ENCODE results near the gene JOSD2.

Gene JOSD2

DNA sequence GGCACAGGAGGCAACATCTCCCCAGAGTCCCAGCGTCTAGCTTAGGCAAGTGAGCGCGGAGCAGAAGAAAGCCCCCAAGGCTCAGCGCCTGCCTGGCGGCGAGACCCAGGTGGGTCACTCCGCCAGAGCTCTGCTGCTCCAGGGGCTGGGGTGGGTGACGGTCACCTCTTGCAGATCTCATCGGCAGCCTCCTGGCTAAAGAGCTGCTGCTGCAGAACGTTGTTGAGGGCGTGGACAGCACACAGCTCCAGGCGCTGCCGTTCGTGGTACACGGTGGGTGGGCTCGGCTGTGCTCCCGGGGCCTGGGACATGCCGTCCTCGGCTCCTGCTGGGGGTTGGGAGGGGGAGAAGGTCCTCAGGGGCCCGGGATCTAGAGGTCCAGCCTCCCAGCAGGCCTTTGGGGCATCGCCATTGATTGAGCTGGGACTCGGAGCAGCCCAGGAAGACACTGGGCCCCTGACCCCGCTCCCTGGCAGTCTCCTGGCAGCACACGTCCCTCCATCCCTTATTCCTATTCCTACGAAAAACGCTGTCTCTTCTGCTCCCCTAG lies 795 bp downstream of the JOSD2 start:
- peak overlapping the region; percentile 80 for H3K4me3 ChIP-seq (ENCODE audit: low read depth, low read length)
- TF ChIP-seq, protein P1, sequence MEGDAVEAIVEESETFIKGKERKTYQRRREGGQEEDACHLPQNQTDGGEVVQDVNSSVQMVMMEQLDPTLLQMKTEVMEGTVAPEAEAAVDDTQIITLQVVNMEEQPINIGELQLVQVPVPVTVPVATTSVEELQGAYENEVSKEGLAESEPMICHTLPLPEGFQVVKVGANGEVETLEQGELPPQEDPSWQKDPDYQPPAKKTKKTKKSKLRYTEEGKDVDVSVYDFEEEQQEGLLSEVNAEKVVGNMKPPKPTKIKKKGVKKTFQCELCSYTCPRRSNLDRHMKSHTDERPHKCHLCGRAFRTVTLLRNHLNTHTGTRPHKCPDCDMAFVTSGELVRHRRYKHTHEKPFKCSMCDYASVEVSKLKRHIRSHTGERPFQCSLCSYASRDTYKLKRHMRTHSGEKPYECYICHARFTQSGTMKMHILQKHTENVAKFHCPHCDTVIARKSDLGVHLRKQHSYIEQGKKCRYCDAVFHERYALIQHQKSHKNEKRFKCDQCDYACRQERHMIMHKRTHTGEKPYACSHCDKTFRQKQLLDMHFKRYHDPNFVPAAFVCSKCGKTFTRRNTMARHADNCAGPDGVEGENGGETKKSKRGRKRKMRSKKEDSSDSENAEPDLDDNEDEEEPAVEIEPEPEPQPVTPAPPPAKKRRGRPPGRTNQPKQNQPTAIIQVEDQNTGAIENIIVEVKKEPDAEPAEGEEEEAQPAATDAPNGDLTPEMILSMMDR (IDR thresholded peaks at IDR 0.05; ENCODE audit: low read depth, low read length, missing control alignments) = no peak
- DNase-seq (ENCODE audit: low read depth) = no peak
- in situ Hi-C loops (cut with HindIII; ENCODE audit: low sequenced_read_pairs) = no loop called here

DNA sequence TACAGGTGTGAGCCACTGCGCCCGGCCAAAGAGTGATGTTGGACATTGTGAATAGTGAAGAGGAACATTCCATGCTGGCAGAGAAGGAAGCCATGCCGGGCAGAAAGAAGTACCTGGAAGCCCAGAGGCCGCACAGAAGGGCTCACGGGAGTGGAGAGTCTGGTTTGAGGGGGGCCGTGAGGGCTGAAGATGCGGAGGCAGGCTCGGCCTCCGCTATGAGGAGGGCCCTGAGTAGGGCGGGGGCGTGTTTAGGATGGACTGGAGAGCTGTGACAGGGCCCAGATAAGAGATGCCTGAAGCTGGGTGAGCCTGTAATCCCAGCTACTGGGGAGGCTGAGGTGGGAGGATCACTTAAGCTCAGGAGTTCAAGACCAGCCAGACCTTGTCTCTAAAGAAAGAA lies 1.6 kb downstream of the JOSD2 start:
- no peak overlapping the region for H3K4me3 ChIP-seq (ENCODE audit: low read depth, low read length)
- TF ChIP-seq, protein P1 (IDR thresholded peaks at IDR 0.05; ENCODE audit: low read depth, low read length, missing control alignments) = no peak
- no peak for DNase-seq (ENCODE audit: low read depth)
- in situ Hi-C loops (cut with HindIII; ENCODE audit: low sequenced_read_pairs) = no loop called here

DNA sequence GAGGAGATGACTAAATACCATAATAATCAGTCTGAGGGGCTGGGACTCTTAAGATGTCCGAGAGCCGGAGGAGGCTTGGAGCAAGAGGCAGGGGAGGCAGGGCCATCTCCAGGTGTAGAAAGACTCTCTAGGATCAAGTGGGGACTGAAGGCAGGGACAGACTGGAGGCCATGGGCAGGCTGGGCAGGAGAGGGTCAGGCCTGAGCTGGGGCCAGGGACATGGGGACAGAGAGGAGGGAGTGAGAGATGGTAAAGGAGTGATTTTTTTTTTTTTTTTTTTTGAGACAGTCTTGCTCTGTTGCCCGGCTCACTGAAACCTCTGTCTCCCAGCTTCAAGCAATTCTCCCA lies 2.2 kb downstream of the JOSD2 start:
- H3K4me3 ChIP-seq (ENCODE audit: low read depth, low read length) = no peak overlapping the region
- DNase-seq (ENCODE audit: low read depth) = no peak
- in situ Hi-C loops (cut with HindIII; ENCODE audit: low sequenced_read_pairs) = no loop called here
- TF ChIP-seq, protein P1 (IDR thresholded peaks at IDR 0.05; ENCODE audit: low read depth, low read length, missing control alignments) = no peak

DNA sequence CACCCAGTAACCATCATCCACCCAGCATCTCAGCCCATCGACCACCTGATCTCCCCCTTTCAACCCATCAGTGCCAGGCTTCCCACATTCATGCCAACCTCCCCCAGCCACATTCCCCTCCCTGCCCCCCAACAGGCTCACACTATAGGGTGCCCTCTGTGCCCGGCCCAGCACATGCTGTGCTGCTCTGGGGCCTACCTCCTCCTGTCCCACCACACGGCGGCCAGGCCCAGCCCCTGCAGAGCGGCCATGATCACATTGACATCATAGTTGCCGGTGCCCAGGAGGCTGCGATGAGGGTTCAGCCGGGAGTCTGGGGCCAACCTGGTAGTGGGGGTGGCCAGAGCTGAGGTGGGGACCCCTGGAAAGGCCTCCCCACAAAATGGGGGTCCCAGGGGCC lies 3.6 kb downstream of the JOSD2 start:
- H3K4me3 ChIP-seq (ENCODE audit: low read depth, low read length) = no peak overlapping the region
- in situ Hi-C loops (cut with HindIII; ENCODE audit: low sequenced_read_pairs) = no loop called here
- no peak for DNase-seq (ENCODE audit: low read depth)
- TF ChIP-seq, protein P1 (IDR thresholded peaks at IDR 0.05; ENCODE audit: low read depth, low read length, missing control alignments) = no peak

DNA sequence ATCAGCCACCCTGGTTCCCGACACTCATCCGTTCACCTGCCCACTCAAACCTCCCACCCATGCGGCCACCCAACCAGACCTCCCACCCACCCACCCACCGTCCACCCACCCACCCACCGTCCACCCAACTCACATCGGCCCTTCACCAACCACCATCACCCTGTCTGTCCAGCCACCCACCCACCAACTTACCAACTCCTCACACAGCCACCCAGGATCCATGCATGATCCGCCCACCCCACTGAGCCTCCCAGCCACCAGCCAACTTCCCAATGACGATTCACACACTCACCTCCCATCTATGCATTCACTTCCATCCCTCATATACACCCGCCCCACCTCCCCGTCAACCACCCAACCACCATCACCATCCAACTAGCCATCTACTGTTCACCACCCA lies 4.3 kb downstream of the JOSD2 start:
- H3K4me3 ChIP-seq (ENCODE audit: low read depth, low read length) = no peak overlapping the region
- TF ChIP-seq, protein P1 (IDR thresholded peaks at IDR 0.05; ENCODE audit: low read depth, low read length, missing control alignments) = no peak
- no peak for DNase-seq (ENCODE audit: low read depth)
- in situ Hi-C loops (cut with HindIII; ENCODE audit: low sequenced_read_pairs) = no loop called here

DNA sequence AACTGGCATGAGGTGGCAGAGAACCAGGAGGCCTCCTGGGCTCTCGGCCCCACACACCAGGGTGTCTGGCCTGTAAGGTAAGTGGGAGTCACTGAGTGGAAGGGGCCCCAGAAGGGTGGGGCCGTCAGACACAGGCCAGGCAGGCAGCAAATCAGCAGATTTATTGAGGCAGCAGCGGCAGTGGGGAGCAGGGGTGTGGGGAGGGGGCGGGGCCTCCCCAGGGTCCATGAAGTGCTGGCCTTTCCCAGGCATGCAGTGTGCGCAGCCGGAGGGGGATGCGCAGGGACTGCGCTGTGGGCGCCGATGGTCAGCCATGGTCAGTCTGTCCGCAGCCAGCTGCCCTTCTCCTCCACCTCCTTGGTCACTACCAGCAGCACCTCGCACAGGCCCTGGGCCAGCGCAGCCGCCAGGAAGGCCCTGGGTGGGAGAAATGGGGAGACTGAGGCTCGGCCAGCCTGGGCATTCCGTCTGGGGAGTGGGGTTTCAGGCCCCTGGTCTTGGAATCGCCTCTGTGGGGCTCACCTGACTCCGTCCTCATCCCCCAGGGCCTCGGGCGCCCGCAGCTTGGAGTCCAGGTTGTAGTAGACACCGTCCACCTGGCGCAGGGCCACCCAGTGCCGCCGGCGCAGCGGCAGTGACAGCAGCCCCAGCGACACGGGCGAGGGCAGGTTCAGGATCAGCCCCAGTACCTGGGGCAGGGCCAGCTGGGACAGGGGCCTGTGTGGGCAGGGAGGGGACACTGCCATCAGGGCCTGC lies 5.0 kb downstream of the JOSD2 start:
- TF ChIP-seq, protein P1 (IDR thresholded peaks at IDR 0.05; ENCODE audit: low read depth, low read length, missing control alignments) = no peak
- no peak for DNase-seq (ENCODE audit: low read depth)
- no peak overlapping the region for H3K4me3 ChIP-seq (ENCODE audit: low read depth, low read length)
- in situ Hi-C loops (cut with HindIII; ENCODE audit: low sequenced_read_pairs) = no loop called here

Measured in astrocyte of the cerebellum (primary cell).